Large intestine (tissue), 3 donors: ENCODE data around the gene ANKS3. TPM values are rescaled to one million over a fixed set of nuclear protein-coding genes. Genes with fewer than 3 reads are reported as not detected.

ENCODE experiments used
- DNase-seq, 2 donors: peaks; one replicate each; pipeline versions ENCODE4 v3.0.0 to v3.0.0-alpha.2; 2013
- H3K27ac ChIP-seq: one replicate; pipeline ENCODE4 v1.5.1; 2013; ENCODE audit warnings: low read length
- H3K27me3 ChIP-seq: 2 replicates; pipeline ENCODE4 v1.6.1; 2013; ENCODE audit warnings: low read length; ENCODE audit not compliant: control insufficient read depth, insufficient read depth
- H3K36me3 ChIP-seq: 2 replicates; pipeline ENCODE4 v1.6.1; 2013; ENCODE audit warnings: low read length; ENCODE audit not compliant: control insufficient read depth, insufficient read depth
- H3K4me1 ChIP-seq: one replicate; pipeline ENCODE4 v1.6.1; 2013; ENCODE audit warnings: low read length; ENCODE audit not compliant: control insufficient read depth, insufficient read depth
- H3K4me3 ChIP-seq: one replicate; pipeline ENCODE4 v1.5.1; 2013; ENCODE audit warnings: low read length
- H3K9me3 ChIP-seq: one replicate; pipeline ENCODE4 v1.6.1; 2013; ENCODE audit warnings: mild to moderate bottlenecking, low read depth, low read length, moderate library complexity; ENCODE audit not compliant: control insufficient read depth
- WGBS: methylation state at CpG from one replicate; pipeline ENCODE4 v1.1.5; 2013; ENCODE audit warnings: low lambda C conversion rate; ENCODE audit not compliant: insufficient coverage; 5-methylcytosine and 5-hydroxymethylcytosine counted together
- polyA plus RNA-seq: library from polyadenylated mRNA; unstranded; fragments of 120-200 nt; gene quantifications from one replicate; pipeline ENCODE4 v1.2.1, GENCODE V29; 2013

The ANKS3 gene
- polyA plus RNA-seq, 1 donor: 19.8 TPM

- Histone ChIP-seq H3K36me3 (peaks cover 49% of the 10 kb centered on the region), H3K27ac (no peak overlapping the region), H3K4me1 (no peaks in the 10 kb centered on the region), H3K9me3 (no peaks in the 10 kb centered on the region), H3K4me3 (no peak overlapping the region), H3K27me3 (no peaks in the 10 kb centered on the region)
- DNase-seq: no peak
- no CpG with 5 or more reads among the region's 8 CpGs for WGBS
Measured at GRCh38 chr16:4728676-4729075, 5.4 kb downstream of the ANKS3 start.

- H3K4me1 ChIP-seq: no peaks in the 10 kb centered on the region
- H3K27me3 ChIP-seq: no peaks in the 10 kb centered on the region
- no CpG with 5 or more reads among the region's 18 CpGs for WGBS
- no peaks in the 10 kb centered on the region for H3K9me3 ChIP-seq
- peaks cover 53% of the 10 kb centered on the region for H3K36me3 ChIP-seq
- no peak overlapping the region for H3K4me3 ChIP-seq
- DNase-seq: no peak
- H3K27ac ChIP-seq: no peak overlapping the region
Measured at GRCh38 chr16:4726616-4727015, 7.5 kb downstream of the ANKS3 start.

GRCh38 chr16:4724661-4725270 lies 9.3 kb downstream of the ANKS3 start:
- DNase-seq: no peak

GRCh38 chr16:4723071-4723767 lies 10.9 kb downstream of the ANKS3 start:
- Histone ChIP-seq H3K27me3 (no peaks in the 10 kb centered on the region), H3K36me3 (peaks cover 36% of the 10 kb centered on the region), H3K27ac (no peak overlapping the region), H3K4me1 (no peaks in the 10 kb centered on the region), H3K9me3 (no peaks in the 10 kb centered on the region), H3K4me3 (no peak overlapping the region)
- DNase-seq: no peak
- WGBS: 83% methylated on average over 2 of the region's 14 CpGs

More at GRCh38 chr16:4724661-4725270, 9.3 kb downstream of the ANKS3 start:
- Histone ChIP-seq H3K4me1 (no peaks in the 10 kb centered on the region), H3K27me3 (no peaks in the 10 kb centered on the region), H3K9me3 (no peaks in the 10 kb centered on the region), H3K4me3 (no peak overlapping the region), H3K36me3 (peaks cover 47% of the 10 kb centered on the region), H3K27ac (no peak overlapping the region)
- 100% methylated on average over 1 of the region's 11 CpGs for WGBS

- Histone ChIP-seq H3K27me3 (no peaks in the 10 kb centered on the region), H3K36me3 (peaks cover 18% of the 10 kb centered on the region), H3K27ac (no peak overlapping the region), H3K4me1 (no peaks in the 10 kb centered on the region), H3K4me3 (no peak overlapping the region), H3K9me3 (no peaks in the 10 kb centered on the region)
- DNase-seq: no peak
- WGBS: no CpG with 5 or more reads among the region's 5 CpGs
Measured at GRCh38 chr16:4718466-4718865, 15.6 kb downstream of the ANKS3 start.

GRCh38 chr16:4714996-4715395 lies 19.1 kb downstream of the ANKS3 start:
- Histone ChIP-seq H3K27me3 (no peaks in the 10 kb centered on the region), H3K36me3 (peaks cover 24% of the 10 kb centered on the region), H3K4me3 (no peak overlapping the region), H3K9me3 (no peaks in the 10 kb centered on the region), H3K27ac (no peak overlapping the region), H3K4me1 (no peaks in the 10 kb centered on the region)
- no CpG with 5 or more reads among the region's 2 CpGs for WGBS
- no peak for DNase-seq

- H3K27ac ChIP-seq: no peak overlapping the region
- H3K36me3 ChIP-seq: peaks cover 24% of the 10 kb centered on the region
- DNase-seq: no peak
- no peaks in the 10 kb centered on the region for H3K4me1 ChIP-seq
- H3K4me3 ChIP-seq: no peak overlapping the region
- no peaks in the 10 kb centered on the region for H3K9me3 ChIP-seq
- WGBS: 100% methylated on average over 1 of the region's 18 CpGs
- H3K27me3 ChIP-seq: no peaks in the 10 kb centered on the region
Measured at GRCh38 chr16:4713663-4714501, 20.2 kb downstream of the ANKS3 start.

- H3K27me3 ChIP-seq: no peaks in the 10 kb centered on the region
- no peak overlapping the region for H3K27ac ChIP-seq
- H3K4me1 ChIP-seq: no peaks in the 10 kb centered on the region
- no peaks in the 10 kb centered on the region for H3K9me3 ChIP-seq
- DNase-seq: no peak
- H3K4me3 ChIP-seq: no peak overlapping the region
- no CpG with 5 or more reads among the region's 4 CpGs for WGBS
- peaks cover 40% of the 10 kb centered on the region for H3K36me3 ChIP-seq
Measured at GRCh38 chr16:4709481-4709880, 24.6 kb downstream of the ANKS3 start.

GRCh38 chr16:4706871-4707270 lies 27.2 kb downstream of the ANKS3 start:
- no CpG with 5 or more reads among the region's 7 CpGs for WGBS
- H3K27ac ChIP-seq: no peak overlapping the region
- H3K4me1 ChIP-seq: peaks cover 12% of the 10 kb centered on the region
- H3K4me3 ChIP-seq: no peak overlapping the region
- H3K27me3 ChIP-seq: no peaks in the 10 kb centered on the region
- DNase-seq: no peak
- no peaks in the 10 kb centered on the region for H3K9me3 ChIP-seq
- peaks cover 40% of the 10 kb centered on the region for H3K36me3 ChIP-seq

- H3K36me3 ChIP-seq: peaks cover 50% of the 10 kb centered on the region
Measured at GRCh38 chr16:4704913-4705312, 29.2 kb downstream of the ANKS3 start.

More at GRCh38 chr16:4704913-4705312, 29.2 kb downstream of the ANKS3 start:
- no peak for DNase-seq
- Histone ChIP-seq H3K9me3 (no peaks in the 10 kb centered on the region), H3K27me3 (no peaks in the 10 kb centered on the region), H3K27ac (no peak overlapping the region), H3K4me1 (peaks cover 20% of the 10 kb centered on the region), H3K4me3 (no peak overlapping the region)
- WGBS: no CpG with 5 or more reads among the region's 14 CpGs
